Gastroesophageal sphincter (tissue), 3 donors: ENCODE measurements around the gene USP32.
"Not testable (repeated sequence)": the region's sequence is repeated elsewhere in the genome, so short reads cannot be mapped to it uniquely, and the experiment has no call there.

Source experiments
- CTCF ChIP-seq, 4 experiments: fragments of 200-600 bp in 2 of 4; fragments of 450-650 bp in 2 of 4; sonication (generic) in 1 of 4; IDR thresholded peaks; one replicate each; pipeline ENCODE4 v1.5.1; 2017 to 2019; ENCODE audit warnings: antibody characterized with exemption in 4 of 4, mild to moderate bottlenecking in 2 of 4, moderate library complexity in 2 of 4
- EP300 ChIP-seq: sonication (generic); formaldehyde crosslinking; IDR thresholded peaks from one replicate; pipeline ENCODE4 v1.6.1; 2017; ENCODE audit warnings: antibody characterized with exemption, mild to moderate bottlenecking
- POLR2A ChIP-seq, 2 donors: fragments of 450-650 bp; IDR thresholded peaks; one replicate each; pipeline ENCODE4 v1.6.1; 2017; ENCODE audit warnings: antibody characterized with exemption in 2 of 2, mild to moderate bottlenecking in 2 of 2, moderate library complexity in 1 of 2
- POLR2AphosphoS5 ChIP-seq: sonication (generic); formaldehyde crosslinking; IDR thresholded peaks from one replicate; pipeline ENCODE4 v1.6.1; 2017; ENCODE audit warnings: antibody characterized with exemption

DNA sequence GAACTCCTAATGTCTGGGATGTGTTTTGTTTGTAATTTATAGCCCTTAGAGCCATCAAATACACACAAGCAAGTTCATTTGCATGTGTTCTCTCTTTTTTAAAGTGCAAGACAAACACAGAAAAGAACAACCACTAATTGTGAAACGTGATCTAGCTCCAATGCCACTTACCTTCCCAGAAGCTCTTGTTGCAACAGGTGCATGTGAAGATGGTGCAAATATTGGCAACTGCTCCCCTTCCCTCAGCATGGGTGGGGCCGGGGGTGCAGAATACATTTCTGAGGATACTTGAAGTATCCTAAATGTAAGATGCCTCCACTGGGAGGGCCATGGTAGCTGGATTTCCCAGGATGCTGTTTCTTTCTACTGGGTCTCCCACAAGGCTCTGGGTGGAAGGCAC lies 213.8 kb downstream of the USP32 start:
- not testable (repeated sequence) for TF ChIP-seq CTCF (IDR thresholded peaks at IDR 0.05); POLR2A (IDR thresholded peaks at IDR 0.05); POLR2AphosphoS5; EP300
